Panc1 (cell line): ENCODE measurements around the gene TMEM161B.

Experiments
- POLR2AphosphoS5 ChIP-seq: IDR thresholded peaks from 2 replicates; pipeline ENCODE4 v1.6.1; 2012; ENCODE audit warnings: mild to moderate bottlenecking, low read depth, low read length, moderate library complexity
- SIN3A ChIP-seq: IDR thresholded peaks from 2 replicates; pipeline ENCODE4 v1.6.1; 2012; ENCODE audit warnings: low read depth, mild to moderate bottlenecking, low read length, moderate library complexity, borderline replicate concordance; ENCODE audit not compliant: insufficient read depth
- TF ChIP-seq, protein P1 (sequence below): fragments of 450-650 bp; IDR thresholded peaks from 2 replicates; pipeline ENCODE4 v1.5.1; 2017; ENCODE audit warnings: mild to moderate bottlenecking
- TF ChIP-seq, protein P2 (sequence below), 2 experiments: IDR thresholded peaks; 2 replicates each; pipeline ENCODE4 v1.6.1; 2011 to 2012; ENCODE audit warnings: low read depth in 2 of 2, control low read depth in 1 of 2, low read length in 1 of 2, mild to moderate bottlenecking in 1 of 2, moderate library complexity in 1 of 2; ENCODE audit not compliant: insufficient read depth in 1 of 2

DNA sequence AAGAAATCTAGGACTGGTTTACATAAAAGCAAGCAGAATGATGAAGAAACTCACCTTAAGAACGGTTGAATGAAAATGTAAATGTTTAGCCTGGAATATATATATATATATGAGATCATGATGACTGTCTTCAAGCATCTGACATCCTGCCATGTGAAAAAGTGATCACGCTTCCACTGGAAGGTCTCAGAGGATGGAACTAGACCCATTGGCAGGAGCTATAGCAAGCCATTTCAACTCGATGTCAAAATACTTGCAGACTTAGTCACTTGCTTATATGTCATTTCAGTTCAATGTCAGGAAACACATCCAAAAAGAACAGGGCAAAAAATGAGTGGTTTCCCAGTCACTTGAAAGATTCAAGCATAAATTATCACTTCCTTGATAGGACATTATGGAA lies 22.2 kb upstream of the TMEM161B start:
- TF ChIP-seq, protein P1, sequence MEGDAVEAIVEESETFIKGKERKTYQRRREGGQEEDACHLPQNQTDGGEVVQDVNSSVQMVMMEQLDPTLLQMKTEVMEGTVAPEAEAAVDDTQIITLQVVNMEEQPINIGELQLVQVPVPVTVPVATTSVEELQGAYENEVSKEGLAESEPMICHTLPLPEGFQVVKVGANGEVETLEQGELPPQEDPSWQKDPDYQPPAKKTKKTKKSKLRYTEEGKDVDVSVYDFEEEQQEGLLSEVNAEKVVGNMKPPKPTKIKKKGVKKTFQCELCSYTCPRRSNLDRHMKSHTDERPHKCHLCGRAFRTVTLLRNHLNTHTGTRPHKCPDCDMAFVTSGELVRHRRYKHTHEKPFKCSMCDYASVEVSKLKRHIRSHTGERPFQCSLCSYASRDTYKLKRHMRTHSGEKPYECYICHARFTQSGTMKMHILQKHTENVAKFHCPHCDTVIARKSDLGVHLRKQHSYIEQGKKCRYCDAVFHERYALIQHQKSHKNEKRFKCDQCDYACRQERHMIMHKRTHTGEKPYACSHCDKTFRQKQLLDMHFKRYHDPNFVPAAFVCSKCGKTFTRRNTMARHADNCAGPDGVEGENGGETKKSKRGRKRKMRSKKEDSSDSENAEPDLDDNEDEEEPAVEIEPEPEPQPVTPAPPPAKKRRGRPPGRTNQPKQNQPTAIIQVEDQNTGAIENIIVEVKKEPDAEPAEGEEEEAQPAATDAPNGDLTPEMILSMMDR, result no peak
- TF ChIP-seq POLR2AphosphoS5 (no peak), SIN3A (no peak)
- TF ChIP-seq, protein P2, sequence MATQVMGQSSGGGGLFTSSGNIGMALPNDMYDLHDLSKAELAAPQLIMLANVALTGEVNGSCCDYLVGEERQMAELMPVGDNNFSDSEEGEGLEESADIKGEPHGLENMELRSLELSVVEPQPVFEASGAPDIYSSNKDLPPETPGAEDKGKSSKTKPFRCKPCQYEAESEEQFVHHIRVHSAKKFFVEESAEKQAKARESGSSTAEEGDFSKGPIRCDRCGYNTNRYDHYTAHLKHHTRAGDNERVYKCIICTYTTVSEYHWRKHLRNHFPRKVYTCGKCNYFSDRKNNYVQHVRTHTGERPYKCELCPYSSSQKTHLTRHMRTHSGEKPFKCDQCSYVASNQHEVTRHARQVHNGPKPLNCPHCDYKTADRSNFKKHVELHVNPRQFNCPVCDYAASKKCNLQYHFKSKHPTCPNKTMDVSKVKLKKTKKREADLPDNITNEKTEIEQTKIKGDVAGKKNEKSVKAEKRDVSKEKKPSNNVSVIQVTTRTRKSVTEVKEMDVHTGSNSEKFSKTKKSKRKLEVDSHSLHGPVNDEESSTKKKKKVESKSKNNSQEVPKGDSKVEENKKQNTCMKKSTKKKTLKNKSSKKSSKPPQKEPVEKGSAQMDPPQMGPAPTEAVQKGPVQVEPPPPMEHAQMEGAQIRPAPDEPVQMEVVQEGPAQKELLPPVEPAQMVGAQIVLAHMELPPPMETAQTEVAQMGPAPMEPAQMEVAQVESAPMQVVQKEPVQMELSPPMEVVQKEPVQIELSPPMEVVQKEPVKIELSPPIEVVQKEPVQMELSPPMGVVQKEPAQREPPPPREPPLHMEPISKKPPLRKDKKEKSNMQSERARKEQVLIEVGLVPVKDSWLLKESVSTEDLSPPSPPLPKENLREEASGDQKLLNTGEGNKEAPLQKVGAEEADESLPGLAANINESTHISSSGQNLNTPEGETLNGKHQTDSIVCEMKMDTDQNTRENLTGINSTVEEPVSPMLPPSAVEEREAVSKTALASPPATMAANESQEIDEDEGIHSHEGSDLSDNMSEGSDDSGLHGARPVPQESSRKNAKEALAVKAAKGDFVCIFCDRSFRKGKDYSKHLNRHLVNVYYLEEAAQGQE (IDR thresholded peaks at IDR 0.05; ENCODE audit: insufficient read depth in 1 of 2, low read depth in 2 of 2, low read length in 1 of 2), result no peak
